Dendritic cell treated with granulocyte-macrophage colony-stimulating factor and Interleukin-4, amounts not matched to agents 40 ng/mL and 50 ng/mL, for 4 days (primary cell): ENCODE results near the gene TSHZ3.

Experiments
- H3K27ac Mint-ChIP-seq: one replicate; pipeline ENCODE4 v1.8.0; 2022; ENCODE audit warnings: mild to moderate bottlenecking, mixed read lengths
- H3K27me3 Mint-ChIP-seq: one replicate; pipeline ENCODE4 v1.8.0; 2022; ENCODE audit warnings: mild to moderate bottlenecking, mixed read lengths
- H3K36me3 Mint-ChIP-seq: one replicate; pipeline ENCODE4 v1.8.0; 2022; ENCODE audit warnings: low read depth, mixed read lengths
- H3K4me1 Mint-ChIP-seq: one replicate; pipeline ENCODE4 v1.8.0; 2022; ENCODE audit warnings: low read depth, mixed read lengths
- H3K4me3 Mint-ChIP-seq: one replicate; pipeline ENCODE4 v1.8.0; 2022; ENCODE audit warnings: mild to moderate bottlenecking, moderate library complexity, mixed read lengths
- H3K9me3 Mint-ChIP-seq: one replicate; pipeline ENCODE4 v1.8.0; 2022; ENCODE audit warnings: mixed read lengths
- intact Hi-C: fragments of 100-400 bp; cut with micrococcal nuclease; formaldehyde crosslinking; loops from one replicate; pipeline ENCODE4 v1.15.0; 2022

Gene TSHZ3

DNA sequence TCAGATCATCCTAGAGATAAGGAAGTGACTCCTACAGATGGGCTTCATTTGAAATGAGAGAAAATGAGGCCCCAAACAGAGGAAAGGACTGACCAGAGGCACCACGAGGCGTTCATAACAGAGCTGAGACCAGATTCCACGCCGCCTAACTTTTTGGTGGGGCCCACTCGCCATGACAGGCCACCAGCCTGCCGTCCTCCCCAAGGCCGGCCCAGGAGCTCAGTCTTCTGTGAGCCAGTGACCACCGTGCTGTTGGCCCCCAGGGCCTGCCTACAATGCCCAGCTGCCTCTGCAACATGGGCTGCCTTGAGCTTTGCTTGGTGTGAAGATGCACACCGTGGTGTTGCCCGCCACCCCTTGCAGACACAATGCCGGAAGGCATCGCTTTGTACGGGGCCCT, 40.5 kb downstream of the TSHZ3 start:
- H3K9me3 Mint-ChIP-seq, result no peaks in the 10 kb centered on the region
- H3K36me3 Mint-ChIP-seq, result peaks cover under 1% of the 10 kb centered on the region
- peak overlapping the region; percentile 26 for H3K4me3 Mint-ChIP-seq
- intact Hi-C loops, result no loop called here
- peaks cover 85% of the 10 kb centered on the region for H3K4me1 Mint-ChIP-seq
- H3K27ac Mint-ChIP-seq, result peak overlapping the region; percentile 40
- no peaks in the 10 kb centered on the region for H3K27me3 Mint-ChIP-seq

DNA sequence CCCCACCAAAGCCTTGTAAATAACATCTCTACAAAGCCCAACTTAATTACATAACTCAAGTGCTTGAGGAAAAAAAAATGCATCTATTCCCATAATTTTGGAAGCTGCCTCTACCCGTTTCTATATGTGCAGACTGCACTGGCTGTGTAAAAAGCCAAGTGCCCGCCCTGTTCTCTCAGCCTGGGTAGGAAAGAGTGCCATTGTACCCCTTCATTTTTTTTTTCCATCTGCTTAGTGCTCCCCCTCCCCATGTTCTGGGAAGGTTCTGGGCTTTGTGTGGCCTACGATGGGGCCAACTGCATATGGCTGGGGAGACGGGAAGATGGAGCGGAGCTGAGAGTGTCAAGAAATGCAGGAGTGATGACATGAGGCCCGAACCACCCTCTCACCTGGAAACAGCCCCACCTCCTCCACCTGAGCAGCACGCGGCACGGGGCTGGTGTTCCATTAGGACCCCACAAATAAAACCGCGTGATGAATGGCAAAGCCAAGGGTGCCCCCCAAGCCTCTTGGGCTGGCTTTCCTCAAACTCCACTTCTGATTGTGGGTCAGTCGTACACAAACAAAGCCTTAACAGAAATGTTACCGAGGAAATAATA, 42.1 kb downstream of the TSHZ3 start:
- H3K4me1 Mint-ChIP-seq, result peaks cover 69% of the 10 kb centered on the region
- H3K27me3 Mint-ChIP-seq, result no peaks in the 10 kb centered on the region
- no peaks in the 10 kb centered on the region for H3K36me3 Mint-ChIP-seq
- no peak overlapping the region for H3K4me3 Mint-ChIP-seq
- intact Hi-C loops, result no loop called here
- H3K9me3 Mint-ChIP-seq, result no peaks in the 10 kb centered on the region
- no peak overlapping the region for H3K27ac Mint-ChIP-seq

DNA sequence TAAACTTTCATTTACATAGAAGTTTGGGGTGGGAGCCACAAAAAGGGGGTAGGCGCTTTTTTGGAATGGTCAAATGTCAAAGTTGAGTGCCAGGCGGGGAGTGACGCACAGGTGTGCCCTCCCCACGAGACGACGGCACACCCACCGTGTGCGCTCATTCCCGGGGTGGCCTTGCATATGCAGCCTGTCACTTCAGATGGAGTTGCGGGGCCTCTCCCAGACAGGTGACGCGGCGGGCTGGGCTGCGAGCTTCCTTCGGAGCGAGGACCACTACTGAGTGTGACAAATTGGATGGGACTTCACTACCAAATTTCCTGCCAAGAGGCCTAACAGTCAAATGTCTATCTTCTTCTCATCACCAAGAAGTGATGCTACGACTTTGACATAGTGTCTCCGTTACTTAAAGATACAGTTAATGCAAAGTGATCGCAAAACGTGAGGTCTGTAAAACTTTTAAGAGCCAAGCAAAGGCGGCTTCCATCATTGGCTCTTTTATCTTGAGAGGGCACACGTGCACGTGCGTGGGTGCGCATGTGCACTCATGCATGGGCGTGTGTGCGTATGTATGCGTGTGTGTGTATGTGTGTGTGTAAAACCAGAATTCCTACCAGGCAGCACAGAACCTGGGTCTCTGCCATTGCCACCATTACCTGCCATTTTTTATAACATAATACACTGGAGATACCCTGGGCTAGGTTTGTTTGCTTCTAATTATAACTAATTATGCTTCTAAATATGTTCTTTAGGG, 43.1 kb downstream of the TSHZ3 start:
- intact Hi-C loops, result no loop called here
- Mint-ChIP-seq H3K27ac (no peak overlapping the region), H3K9me3 (no peaks in the 10 kb centered on the region), H3K27me3 (no peaks in the 10 kb centered on the region), H3K4me1 (peaks cover 59% of the 10 kb centered on the region), H3K4me3 (no peak overlapping the region), H3K36me3 (no peaks in the 10 kb centered on the region)

DNA sequence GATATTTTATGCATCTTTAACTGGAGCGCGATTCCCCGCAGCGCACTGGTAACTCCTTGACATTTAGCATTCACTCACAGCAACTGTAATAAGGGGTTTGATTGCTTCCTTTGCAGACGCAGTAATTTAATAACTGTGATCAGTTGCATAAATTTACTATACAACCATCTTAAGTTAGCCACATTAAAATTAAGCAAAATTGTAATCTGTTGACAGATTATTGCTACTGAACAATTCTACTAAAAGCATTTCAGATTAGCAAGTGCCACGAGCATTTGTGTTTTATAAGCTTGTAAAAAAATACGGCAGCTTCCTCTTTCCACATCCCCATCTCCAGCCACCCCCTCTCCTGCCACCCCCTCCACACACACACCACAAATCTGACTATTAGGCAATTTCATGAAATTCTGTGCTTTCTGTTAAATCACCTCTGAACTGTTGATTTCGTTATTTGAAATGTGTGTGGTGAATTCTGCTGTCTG, 44.4 kb downstream of the TSHZ3 start:
- intact Hi-C loops, result no loop called here

DNA sequence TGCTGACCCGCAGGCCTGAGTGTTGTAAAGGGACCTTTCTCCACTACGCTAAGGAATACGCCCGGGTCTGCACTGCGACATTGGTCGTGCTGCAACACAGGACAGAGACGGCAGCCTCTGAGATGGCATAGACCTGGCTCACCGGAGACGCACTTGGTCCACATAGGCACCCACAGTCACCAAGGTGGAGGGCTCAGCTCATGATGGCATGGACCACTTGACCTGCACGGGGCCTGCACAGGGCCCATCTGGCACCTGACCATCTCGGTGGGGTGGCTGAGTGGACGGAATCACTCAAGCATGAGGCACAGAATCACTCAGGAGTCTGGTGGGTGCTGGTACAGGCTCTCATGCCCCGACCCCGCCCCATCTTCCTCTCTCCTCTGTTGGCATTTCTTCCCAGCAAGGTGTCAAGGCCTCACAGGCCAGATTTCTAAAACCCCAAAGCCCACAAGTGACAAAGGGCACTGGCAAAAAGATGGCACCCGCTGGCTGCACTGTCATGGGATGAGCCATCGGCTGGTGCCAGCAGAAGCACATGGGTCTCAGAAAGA, 45.9 kb downstream of the TSHZ3 start:
- peaks cover 32% of the 10 kb centered on the region for H3K4me1 Mint-ChIP-seq
- no peaks in the 10 kb centered on the region for H3K27me3 Mint-ChIP-seq
- H3K9me3 Mint-ChIP-seq, result no peaks in the 10 kb centered on the region
- H3K27ac Mint-ChIP-seq, result no peak overlapping the region
- no peaks in the 10 kb centered on the region for H3K36me3 Mint-ChIP-seq
- intact Hi-C loops, result no loop called here
- no peak overlapping the region for H3K4me3 Mint-ChIP-seq

More for the DNA sequence above, 44.4 kb downstream of the TSHZ3 start:
- H3K9me3 Mint-ChIP-seq, result no peaks in the 10 kb centered on the region
- no peaks in the 10 kb centered on the region for H3K27me3 Mint-ChIP-seq
- H3K36me3 Mint-ChIP-seq, result no peaks in the 10 kb centered on the region
- H3K4me3 Mint-ChIP-seq, result peak overlapping the region; percentile 30
- H3K4me1 Mint-ChIP-seq, result peaks cover 47% of the 10 kb centered on the region
- peak overlapping the region; percentile 57 for H3K27ac Mint-ChIP-seq

DNA sequence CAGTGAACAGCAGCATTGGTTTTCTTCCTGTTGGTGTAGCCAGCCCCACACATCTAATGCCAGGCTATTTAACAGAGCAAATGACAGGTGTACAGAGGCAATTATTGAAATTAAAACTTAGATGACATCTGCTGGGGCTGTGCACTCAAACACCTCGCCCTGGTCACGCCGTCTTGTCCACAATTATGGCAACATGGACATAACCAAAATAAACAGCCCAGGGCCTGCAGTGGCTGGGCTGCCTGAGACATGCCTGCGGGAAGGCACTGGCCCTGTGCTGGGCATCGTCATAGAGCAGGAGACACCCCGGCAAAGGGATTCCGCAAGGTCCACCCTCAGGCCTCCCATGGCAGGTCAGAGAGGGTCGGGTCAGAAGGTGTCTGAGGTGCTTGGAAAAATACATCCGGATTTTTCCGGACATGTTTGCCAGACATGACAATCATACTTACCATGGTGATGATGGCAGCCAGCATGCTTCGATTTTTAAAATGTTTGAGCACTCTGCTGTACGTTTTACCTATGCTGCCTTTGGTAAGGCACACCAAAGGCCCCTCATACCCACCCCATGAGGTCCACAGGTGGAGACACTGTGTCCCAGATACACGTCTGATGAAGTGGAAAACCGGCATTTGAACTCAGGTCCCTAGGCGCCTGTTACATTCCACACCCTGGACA, 47.8 kb downstream of the TSHZ3 start:
- intact Hi-C loops, result no loop called here
- no peak overlapping the region for H3K4me3 Mint-ChIP-seq
- no peaks in the 10 kb centered on the region for H3K9me3 Mint-ChIP-seq
- no peaks in the 10 kb centered on the region for H3K36me3 Mint-ChIP-seq
- no peak overlapping the region for H3K27ac Mint-ChIP-seq
- H3K4me1 Mint-ChIP-seq, result peaks cover 25% of the 10 kb centered on the region
- H3K27me3 Mint-ChIP-seq, result no peaks in the 10 kb centered on the region

DNA sequence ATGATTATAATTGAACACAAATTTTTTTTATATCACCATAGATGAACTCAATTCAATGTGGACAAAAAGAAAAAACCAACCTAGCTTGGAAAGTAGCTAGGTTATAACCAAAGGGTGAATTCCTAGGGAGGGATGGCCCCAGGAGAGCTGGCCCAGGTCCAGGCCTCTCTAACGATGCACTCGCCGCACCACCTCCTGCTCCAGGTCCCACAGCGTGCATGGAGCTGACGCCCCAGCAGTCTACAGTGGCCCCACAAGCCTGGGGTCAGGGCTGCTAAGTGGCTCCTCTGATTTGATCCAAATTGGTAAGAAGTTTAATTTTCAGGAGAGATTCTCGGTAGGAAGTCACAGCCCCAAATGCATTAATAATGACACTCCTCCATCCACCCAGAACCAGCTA, 48.8 kb downstream of the TSHZ3 start:
- Mint-ChIP-seq H3K9me3 (no peaks in the 10 kb centered on the region), H3K4me1 (peaks cover 16% of the 10 kb centered on the region), H3K4me3 (no peak overlapping the region), H3K27me3 (no peaks in the 10 kb centered on the region), H3K27ac (no peak overlapping the region), H3K36me3 (peaks cover 6% of the 10 kb centered on the region)
- intact Hi-C loops, result no loop called here

DNA sequence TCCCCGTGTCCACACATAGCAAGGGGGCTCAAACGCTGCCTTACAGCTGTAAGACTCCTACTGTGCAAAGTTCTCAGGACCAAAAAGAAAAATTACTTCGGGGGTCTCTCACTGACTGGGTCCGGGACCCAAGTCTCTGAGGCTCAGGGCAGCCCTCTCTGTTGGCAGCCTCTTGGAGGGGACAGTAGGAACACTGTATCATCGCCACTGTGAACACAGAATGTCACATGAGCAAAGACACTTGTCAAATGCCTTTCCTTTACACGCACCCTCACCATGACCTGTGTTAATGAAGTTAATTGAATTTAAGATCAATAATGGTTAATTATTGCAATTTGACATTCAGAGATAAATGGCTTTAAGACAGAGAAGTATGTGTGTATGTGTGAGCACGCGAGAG, 49.6 kb downstream of the TSHZ3 start:
- no peak overlapping the region for H3K4me3 Mint-ChIP-seq
- H3K36me3 Mint-ChIP-seq, result peaks cover 6% of the 10 kb centered on the region
- peaks cover 12% of the 10 kb centered on the region for H3K4me1 Mint-ChIP-seq
- H3K27me3 Mint-ChIP-seq, result no peaks in the 10 kb centered on the region
- intact Hi-C loops, result no loop called here
- H3K27ac Mint-ChIP-seq, result no peak overlapping the region
- no peaks in the 10 kb centered on the region for H3K9me3 Mint-ChIP-seq

DNA sequence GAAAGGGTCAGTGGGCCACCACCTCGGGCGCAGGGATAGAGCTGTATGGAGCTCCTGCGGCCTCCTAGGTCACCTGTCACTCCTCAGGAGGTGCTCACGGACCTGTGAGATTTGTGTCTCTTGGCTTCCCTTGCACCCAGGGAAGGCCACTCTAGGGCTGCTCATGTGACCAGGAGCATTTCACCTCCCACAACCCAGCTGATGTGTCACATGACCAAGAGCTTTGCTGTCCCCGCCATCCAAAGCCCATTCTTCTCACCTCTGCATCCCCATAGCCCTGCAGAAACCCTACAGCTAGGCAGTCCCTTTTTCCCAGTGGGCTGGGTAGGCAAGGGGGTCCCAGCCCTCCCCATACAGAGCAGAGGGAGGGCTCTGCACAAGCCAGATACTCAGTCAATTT, 51.2 kb downstream of the TSHZ3 start:
- H3K9me3 Mint-ChIP-seq, result no peaks in the 10 kb centered on the region
- no peak overlapping the region for H3K27ac Mint-ChIP-seq
- no peak overlapping the region for H3K4me3 Mint-ChIP-seq
- peaks cover 13% of the 10 kb centered on the region for H3K4me1 Mint-ChIP-seq
- intact Hi-C loops, result no loop called here
- peaks cover 6% of the 10 kb centered on the region for H3K36me3 Mint-ChIP-seq
- no peaks in the 10 kb centered on the region for H3K27me3 Mint-ChIP-seq

DNA sequence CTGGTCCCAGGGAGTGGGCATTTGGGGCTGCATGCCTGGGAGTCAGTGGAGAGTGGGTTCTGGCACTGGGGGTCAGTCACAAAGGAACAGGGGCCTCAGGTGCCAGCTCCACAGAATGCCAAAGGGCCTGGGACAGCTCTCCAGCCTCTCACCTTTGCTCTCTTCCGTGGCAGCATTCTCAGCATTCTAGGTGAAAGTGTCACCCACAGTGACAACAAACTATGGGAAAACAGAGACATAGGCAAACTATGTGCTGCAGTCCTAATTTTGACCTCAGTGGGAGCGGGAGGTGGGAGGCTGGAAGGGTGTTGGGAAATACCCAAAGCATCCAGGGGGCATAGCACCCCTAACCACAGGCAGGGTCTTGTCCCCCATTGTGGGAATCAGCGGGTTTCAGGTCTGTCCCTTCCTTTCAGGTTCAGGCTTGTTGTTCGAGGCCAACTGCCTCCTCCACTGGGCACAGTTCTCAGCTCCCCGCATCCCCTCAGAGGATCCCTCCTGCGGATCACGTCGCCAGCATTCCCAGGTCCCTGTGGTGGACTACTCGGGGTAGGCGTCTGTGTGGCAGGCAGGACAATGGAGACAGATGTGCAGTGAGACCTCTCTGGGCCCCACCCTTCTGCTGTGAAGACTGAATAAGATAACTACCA, 52.4 kb downstream of the TSHZ3 start:
- no peaks in the 10 kb centered on the region for H3K9me3 Mint-ChIP-seq
- H3K4me1 Mint-ChIP-seq, result peaks cover 13% of the 10 kb centered on the region
- no peaks in the 10 kb centered on the region for H3K27me3 Mint-ChIP-seq
- intact Hi-C loops, result no loop called here
- no peak overlapping the region for H3K27ac Mint-ChIP-seq
- H3K36me3 Mint-ChIP-seq, result peaks cover 6% of the 10 kb centered on the region
- no peak overlapping the region for H3K4me3 Mint-ChIP-seq

DNA sequence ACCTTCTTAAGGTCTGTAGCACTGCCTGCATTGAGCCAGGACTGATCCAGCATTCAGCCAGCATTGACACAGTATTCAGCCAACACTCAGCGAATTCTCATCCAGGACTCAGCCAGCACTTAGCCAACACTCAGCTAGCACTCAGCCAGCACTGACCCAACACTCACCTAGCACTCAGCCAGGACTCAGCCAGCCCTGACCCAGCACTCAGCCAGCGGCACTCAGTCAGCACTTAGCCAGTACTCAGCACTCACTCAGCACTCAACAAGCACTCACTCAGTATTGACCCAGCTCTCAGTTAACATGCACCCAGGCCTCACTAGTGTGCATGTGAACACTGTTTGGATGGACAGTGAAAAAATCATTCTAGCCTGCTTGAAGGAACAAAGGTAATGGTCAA, 55.0 kb downstream of the TSHZ3 start:
- H3K4me3 Mint-ChIP-seq, result no peak overlapping the region
- peaks cover 12% of the 10 kb centered on the region for H3K36me3 Mint-ChIP-seq
- no peaks in the 10 kb centered on the region for H3K9me3 Mint-ChIP-seq
- H3K27me3 Mint-ChIP-seq, result no peaks in the 10 kb centered on the region
- peaks cover 22% of the 10 kb centered on the region for H3K4me1 Mint-ChIP-seq
- intact Hi-C loops, result no loop called here
- no peak overlapping the region for H3K27ac Mint-ChIP-seq

DNA sequence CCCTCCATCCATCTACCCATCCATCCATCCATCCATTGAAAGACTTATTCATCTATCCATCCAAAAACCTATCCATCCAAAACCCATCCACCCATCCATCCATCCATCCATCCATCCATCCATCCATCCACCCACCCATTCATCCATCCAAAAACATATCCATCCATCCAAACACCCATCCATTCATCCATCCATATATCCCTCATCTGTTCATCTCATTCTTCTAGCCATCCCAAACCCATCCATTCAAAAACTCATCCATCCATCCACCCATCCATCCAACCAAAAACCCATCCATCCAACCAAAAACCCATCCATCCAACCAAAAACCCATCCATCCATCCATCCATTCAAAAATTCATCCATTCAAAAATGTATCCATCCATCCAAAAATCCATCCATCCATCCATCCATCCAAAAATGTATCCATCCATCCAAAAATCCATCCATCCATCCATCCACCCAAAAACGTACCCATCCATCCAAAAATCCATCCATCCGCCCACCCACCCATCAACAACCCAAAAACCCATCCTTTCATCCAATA, 56.5 kb downstream of the TSHZ3 start:
- intact Hi-C loops, result no loop called here
- Mint-ChIP-seq H3K4me3 (no peak overlapping the region), H3K9me3 (no peaks in the 10 kb centered on the region), H3K27me3 (no peaks in the 10 kb centered on the region), H3K27ac (no peak overlapping the region), H3K36me3 (peaks cover 12% of the 10 kb centered on the region), H3K4me1 (peaks cover 16% of the 10 kb centered on the region)

DNA sequence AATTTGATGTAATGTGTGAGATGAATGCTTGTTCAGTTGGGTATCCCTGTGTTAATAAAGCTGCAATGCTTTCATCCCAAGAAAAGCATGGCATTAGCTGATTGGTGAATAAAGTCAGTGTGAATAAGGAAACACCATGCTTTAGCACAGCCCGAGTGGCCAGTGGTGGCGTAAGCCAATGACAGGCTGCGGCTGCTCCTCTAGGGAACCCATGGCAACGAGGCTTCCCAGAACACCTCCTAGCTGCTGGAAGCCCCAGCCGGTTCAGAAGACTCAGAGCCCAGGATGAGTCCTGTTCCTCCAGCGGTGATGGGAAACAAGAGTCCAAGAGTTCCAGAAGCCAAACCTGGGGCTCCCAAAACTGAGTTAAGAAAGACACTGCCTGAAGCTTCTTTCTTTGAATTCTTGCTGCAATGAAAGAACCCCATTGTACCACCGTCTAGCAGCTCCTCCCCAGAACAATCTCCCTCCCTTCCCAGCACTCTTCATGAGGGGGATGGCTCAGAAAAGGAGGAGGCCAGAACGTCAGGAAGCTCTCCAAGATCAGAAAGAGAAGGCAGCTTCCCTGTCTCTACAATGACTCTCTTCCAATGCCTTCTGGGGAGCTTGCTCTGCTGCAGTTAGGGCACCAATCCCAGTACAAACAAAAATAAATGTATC, 58.2 kb downstream of the TSHZ3 start:
- no peak overlapping the region for H3K4me3 Mint-ChIP-seq
- no peaks in the 10 kb centered on the region for H3K9me3 Mint-ChIP-seq
- peaks cover 10% of the 10 kb centered on the region for H3K36me3 Mint-ChIP-seq
- H3K27me3 Mint-ChIP-seq, result no peaks in the 10 kb centered on the region
- H3K4me1 Mint-ChIP-seq, result peaks cover 26% of the 10 kb centered on the region
- no peak overlapping the region for H3K27ac Mint-ChIP-seq
- intact Hi-C loops, result no loop called here
